ENCODE data around the gene CHKA. TPM values are rescaled to one million over a fixed set of nuclear protein-coding genes. Genes with fewer than 3 reads are reported as not detected.

The CHKA gene
- total RNA-seq, 4 donors from 2014 or later: 27.7 to 72.5 (median 33.3) TPM

DNA sequence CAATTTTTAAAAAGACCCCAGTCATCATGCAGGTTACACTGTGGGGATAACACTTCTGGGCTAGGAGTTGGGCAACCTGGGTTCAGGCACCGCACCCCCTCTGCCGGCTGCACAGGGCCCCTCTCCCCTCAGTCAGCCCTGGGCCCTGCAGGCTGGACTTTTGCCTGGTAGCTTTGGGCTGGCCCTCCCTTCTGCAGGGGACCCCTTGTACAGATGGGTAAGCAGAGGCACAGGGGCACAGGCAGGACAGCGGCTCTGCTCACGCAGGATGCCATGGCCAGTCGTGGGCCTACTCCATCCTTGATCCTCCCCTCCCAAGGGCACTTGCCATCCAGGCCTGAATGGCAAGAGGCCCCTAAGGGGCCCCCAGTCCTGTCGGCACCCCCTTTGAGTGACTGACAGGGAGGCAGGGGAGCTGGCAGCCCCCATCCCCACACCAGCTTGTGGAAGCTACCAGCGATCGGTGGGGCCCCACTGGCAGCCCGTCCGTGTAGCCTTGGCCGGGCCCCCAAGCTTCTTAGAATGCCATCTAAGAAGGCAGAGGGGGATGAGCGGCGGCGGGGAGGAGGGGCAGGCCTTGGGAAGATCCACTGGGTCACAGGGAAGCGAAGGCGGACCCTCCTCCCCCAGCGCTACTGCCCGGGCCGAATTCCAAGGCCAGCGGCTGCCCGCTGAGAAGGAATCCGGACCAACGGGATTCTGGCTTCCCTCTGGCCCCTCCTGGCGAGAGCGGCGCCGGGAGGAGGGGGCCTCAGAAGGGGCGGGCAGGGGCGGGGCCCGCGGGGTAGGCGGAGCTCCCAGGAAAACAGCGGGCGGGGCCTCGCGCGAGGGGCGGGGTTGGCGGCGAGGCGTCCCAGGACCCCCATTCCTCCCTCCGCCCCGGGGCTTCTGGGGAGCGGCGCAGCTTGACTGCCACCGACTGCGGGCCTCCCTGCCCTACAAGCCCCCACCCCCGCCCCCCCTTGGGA is 6.8 kb upstream of the CHKA start:
- DNase-seq (ENCODE audit: low spot score) (no peak), ATAC-seq (ENCODE audit: low FRiP score) (peak; percentile 89)
- no peak for TF ChIP-seq CTCF (IDR thresholded peaks at IDR 0.05)

- no peak for ATAC-seq (ENCODE audit: low FRiP score)
- TF ChIP-seq CTCF (IDR thresholded peaks at IDR 0.05): no peak
- DNase-seq (ENCODE audit: low spot score): no peak
Measured at GRCh38 chr11:68125164-68125563, 4.0 kb upstream of the CHKA start.

- DNase-seq (ENCODE audit: low spot score): no peak
- TF ChIP-seq CTCF (IDR thresholded peaks at IDR 0.05): no peak
- ATAC-seq (ENCODE audit: low FRiP score): no peak
Measured at GRCh38 chr11:68122936-68123539, 1.9 kb upstream of the CHKA start.

DNA sequence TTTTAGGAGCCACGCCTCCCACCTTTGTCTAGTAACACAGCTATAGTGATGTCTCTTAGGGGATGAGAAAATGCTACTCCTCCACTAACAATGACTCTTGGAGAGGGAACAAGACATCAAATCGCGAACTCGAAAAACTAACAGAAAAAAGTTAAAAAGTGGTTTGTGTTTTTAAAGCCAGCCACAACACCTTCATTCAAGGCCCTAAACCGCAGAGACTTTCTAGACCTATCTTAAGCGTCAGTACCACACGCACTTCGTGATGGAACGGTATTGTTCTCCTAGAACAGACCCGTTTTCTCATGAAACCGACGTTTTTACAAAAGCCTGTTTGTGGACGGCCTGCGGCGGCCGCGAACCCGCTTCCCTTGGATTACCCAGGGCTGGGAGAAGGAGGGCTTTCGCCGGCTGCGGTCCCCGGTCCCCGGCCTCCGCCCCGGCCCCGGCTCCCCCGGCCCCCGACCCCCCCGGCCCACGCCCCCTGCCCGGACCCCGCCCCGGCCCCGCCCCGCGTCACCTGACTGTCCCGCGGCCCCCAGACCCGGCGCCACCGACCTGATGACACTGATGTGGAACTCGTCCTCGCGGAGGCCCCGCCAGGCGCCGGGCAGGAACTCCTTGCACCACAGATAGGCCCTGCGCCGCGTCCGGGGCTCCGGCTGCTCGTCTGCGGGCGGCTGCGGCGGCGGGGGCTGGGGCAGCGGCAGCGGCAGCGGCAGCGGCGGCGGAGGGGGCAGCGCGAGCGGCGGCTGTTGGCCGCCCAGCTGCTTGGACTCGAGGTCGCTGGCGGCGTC is 718 bp downstream of the CHKA start:
- TF ChIP-seq CTCF (IDR thresholded peaks at IDR 0.05): no peak
- ATAC-seq (ENCODE audit: low FRiP score) (no peak), DNase-seq (ENCODE audit: low spot score) (no peak)

DNA sequence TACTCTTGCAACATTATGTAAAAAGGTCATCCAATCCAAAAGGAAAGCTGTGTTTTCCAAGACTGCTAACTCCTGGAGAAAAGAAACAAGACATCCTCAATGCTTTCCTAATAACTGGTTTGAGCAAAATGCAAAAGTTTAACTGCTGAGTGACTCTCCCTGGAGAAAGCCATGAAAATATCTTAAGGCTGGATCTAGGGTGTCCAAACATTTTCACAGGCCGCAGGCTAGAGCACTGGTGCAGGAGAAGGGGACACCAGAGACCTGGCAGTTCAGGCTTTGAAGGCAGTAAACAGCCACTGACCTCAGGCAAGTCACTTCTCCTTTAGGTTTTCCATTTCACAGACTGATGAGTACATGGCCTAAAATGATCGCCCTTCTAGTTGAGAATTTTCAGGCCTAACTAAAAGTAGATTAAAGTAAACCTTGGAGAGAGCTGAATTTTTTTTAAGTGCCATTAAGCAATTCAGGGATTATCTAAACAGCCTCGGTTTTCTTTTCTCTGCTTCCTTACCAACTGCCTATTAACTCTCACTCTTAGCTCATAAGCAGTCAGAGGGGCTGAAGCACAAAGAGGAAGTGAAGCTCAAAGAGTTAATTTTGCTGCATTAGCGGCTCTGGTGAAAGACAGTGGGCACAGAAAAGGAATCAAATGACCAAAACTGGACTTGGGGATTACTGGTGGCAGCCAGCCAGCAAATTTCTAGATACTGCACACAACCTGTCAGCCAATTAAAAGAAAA is 2.3 kb downstream of the CHKA start:
- TF ChIP-seq CTCF (IDR thresholded peaks at IDR 0.05): no peak
- no peak for DNase-seq (ENCODE audit: low spot score)

GRCh38 chr11:68117853-68118470 is 3.2 kb downstream of the CHKA start:
- no peak for TF ChIP-seq CTCF (IDR thresholded peaks at IDR 0.05)
- DNase-seq (ENCODE audit: low spot score): no peak
- no peak for ATAC-seq (ENCODE audit: low FRiP score)

More for the DNA sequence above, 2.3 kb downstream of the CHKA start:
- ATAC-seq (ENCODE audit: low FRiP score): no peak
